AG08396 (cell line): ENCODE measurements around the gene RERG.
A peak's percentile ranks its signal among the peaks of the same experiment; 100 is the strongest.

ENCODE experiments used
- DNase-seq: peaks from one replicate; pipeline ENCODE4 v3.0.0; 2012; ENCODE audit warnings: low spot score, mixed read lengths

Gene RERG

DNA sequence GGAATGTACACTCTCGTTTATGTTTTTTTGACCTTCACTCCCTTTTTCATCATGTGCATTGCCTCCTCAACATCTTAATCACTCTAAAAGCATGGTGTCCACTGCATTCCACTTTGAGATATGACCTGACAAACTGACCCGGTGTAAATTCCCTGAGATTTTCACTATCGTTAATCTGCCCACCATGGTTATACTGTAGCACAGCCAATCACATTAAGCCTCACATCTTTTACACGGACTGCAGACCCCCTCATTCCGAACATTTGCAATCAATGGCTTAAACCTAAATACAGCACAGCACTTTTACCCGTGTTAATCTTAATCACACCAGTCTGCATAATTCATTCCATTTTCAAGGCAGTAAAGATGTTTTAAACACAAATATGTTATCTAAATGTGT is 2.4 kb downstream of the RERG start:
- no peak for DNase-seq

DNA sequence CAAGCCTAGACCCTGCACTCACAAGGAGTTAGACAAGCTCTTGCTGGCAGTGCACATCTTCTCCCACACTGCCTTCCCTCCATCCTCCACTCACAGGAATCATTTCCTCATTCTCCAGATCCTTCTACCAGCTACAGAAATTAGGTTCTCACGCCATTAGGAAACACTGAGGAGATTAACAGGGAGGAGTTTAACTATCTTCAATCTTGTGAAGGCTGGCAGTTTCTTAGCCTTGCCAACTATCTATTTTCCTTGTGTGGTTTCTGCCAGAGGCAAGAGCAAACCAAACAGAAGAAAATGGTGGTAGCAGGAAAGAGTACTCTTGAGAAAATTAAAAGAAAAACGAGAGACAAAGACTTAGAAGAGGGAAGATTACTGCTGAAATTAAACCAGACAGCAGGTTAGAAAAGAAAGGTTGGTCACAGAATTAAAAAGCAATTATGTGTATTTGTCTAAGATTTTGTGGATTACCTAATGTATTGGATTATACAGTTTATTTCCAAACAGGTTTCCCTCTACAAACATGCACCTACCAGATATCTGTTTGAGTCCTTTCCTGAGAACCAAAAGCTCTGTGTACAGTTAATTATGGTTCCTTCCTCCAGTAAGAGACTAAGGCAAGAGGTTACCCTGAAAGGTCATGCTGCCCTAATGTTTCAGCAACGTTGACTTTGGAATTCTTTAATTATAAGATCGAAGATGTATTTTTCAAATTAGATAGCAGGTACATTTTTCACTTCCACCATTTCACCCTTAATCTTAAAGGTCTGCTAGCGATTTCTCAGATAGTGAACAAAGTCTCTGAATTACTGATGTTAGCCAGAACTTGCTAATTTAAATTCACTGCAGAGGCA is 5.0 kb downstream of the RERG start:
- DNase-seq = no peak

DNA sequence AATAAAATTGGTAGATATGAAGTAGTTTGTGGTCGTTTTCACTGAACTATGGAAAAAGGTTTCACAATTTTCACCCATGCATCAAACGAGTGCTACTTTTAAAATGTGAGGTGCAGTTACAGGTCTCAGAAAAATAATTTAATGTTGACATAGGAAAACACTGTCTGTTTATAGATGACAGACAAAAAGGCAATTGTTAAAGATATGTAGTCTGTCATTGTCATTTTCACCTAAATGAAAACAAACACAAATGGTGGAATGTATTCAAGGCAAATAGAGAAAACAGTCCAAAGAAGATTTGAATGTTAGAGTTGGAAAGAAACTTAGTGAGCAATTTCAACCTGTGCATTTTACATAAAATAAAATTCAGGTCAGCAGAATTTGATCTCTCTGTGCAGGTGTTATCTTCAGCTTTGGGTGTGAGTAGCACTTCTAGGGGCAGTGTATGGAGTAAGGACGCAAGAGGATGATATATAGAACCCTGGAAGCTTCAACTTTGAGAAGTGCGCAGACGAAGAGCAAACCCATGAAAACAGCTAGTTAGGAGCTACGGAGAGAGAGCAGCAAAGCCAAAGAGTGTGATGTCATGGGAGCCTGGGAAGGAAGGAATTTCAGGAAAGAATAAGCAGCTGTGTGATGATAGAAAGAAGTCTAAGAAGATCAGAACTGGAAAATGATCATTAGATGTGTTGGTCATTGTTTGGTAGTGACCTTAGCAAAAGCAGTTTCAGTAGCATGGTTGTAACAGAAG is 6.2 kb downstream of the RERG start:
- DNase-seq = no peak

DNA sequence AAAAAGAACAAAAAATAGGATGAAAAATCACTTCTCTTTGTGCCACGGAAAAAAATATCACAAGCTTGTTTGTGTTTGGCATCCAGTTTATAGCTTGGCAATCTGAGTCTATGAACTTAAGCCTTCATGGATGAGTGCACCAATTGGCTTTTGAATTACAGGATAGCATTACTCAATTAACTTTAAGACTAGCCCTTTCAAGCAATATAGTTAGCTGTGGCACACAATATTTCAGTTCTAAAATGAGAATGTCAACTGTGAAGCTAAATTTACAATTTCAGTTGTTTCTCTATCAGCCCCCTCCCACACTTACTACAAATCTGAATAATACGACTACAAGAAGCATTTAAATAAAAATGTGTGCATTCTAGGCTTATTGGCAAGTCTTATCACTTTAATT is 8.3 kb downstream of the RERG start:
- no peak for DNase-seq

DNA sequence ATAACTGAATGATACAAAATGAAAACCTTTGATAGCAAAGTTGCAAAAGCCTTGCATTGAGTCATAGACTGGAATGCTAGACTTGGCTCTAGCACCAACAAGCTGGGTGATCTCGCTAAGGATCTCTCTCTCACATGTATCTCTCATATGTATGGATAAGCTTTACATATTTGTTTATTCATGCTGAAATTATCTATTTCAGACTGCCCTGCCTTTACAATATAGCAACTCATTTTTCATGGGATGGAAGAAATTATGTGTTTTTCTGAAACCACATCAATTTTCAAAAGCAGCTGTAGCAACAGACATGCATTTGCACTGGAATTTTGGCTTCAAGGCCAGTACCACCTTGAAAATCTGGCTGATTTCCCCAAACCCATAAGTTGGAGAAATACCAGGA is 11.4 kb downstream of the RERG start:
- DNase-seq = peak; percentile 29

DNA sequence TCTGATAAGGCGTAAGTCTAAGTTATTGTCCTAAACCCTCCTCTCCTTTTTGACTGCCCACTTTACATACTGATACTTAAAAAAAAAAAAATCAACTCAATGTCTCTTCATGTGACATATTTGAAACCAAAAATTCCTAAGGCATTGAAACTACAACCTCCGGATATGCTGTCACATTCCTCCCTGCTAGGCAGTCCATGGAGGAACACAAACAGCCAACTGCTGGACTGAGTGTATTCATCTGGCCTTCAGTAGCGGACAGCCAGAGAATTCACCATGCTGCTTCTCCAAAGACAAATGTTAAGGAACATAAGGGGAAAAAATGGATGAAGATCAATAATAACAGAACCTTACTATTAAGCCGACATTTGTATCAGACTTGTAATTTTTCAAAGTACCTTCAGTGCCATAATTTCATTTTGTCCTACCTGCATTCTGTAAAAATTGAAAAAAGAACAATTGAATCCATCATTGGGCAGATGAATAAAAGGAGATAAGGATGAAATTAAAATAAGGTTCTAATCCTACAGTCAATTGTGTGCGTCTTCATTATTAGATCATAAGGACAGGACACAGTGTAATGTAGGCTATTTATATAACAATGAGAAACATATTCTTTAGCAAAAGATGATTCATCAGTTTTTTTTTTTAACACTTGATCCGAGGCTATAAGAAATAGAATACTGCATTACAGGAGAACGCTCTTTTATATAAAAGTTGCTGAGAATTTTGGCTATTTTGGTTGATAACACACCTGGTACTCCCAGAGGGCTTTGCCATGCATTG is 12.2 kb downstream of the RERG start:
- peak; percentile 13 for DNase-seq

DNA sequence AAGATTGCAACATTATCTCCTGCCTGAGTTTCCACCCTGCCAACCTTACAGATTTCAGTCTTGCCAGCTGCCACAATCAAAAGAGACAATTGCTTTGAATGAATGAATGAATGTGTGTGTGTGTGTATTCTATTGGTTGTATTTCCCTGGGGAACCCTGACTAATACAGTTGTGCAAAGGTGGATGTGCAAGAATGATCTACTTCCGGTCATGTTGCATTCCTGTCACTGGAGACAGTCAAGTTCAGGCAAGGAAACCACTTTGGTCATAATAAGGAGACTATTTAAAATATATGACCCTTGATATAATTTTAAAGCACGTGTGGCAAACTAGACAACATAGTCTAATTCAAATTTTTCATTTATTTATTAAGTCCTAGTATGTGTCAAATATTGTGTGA is 13.1 kb downstream of the RERG start:
- DNase-seq = no peak

DNA sequence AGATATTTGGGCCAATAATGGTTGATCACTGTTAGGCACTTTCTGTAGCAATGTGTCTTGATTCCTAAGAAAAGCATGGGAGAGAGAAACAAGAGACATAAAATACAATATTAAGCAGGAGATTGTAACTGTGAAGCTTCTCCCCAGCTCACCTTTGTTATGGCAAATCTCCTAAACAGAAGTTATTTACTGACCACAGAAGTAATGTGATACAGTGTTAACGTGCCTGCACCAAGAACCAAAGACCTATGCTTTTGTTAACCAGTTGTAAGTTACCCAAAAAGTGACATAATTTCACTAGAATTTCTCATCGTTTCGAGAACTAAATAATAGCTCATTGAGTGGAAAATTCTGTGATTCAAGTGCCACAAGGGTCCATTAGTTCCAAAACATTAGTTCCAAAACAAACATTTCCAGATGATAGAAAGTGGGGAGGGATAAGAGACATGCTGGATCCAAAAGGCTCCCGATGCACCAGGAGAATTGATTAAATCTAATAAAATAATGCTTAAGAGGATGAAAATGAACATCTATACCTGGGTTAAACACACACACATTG is 14.3 kb downstream of the RERG start:
- no peak for DNase-seq

DNA sequence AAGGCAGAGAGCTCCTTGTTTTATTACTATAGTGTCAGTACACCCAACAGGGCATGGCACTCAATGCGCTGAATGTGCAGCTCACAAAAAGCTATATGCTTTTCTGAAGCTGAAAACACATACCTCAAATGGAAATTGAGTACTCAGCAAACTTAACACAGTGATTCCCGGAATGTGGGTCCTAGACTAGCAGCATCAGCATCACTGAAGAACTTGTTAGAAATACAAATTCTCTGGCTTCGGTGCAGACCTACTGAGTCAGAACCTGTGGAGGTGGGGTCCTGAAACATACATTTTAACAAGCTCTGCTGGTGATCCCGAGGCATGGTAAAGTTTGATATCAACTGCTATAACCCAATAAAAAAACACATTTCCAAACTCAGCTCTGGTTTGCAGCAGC is 14.9 kb downstream of the RERG start:
- no peak for DNase-seq

DNA sequence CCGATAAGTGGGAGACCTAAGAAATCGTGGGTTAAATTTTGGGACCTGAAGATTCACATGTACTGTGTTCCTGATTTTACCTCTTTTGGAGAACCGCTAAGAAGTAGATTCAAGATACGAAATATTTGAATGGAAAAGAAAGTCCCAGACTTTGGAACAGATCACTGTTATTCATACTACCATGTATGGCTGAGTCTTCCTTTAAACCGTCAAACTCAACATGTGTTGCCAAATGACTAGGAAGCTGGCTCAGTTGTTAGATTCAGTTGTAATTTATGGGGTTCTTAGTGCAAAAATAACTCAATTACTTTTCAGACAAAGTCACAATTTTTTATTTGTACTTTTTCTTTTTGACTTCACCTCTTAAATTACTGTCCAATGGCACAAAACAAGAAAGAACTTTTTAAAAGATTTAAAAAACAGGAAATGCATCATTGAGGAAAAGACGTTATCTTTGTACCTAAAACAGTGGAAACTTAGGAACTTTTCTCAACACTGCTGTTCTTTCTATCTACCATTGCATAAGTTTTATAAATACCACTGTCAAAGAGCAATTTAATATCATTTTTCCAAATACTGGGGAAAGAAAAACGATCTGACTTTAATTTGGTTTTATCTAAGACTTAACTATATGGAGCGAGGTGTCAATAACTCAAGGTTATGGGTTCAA is 15.7 kb downstream of the RERG start:
- no peak for DNase-seq

DNA sequence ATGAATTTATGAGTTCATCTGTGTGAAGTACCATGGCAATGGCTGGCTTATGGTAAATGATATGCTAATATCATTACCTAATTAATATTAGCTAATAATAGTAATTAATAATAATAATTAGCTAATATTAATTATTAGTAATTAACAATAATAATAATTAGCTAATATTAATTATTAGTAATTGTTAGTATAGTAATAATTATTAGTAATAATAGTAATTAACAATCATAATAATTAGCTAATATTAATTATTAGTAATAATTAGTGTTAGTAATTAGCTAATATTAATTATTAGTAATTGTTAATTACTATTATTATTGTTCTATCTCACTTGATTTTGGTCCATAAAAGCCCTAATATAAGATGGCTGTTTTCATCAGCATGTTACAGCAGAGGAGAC is 19.8 kb downstream of the RERG start:
- DNase-seq = no peak

DNA sequence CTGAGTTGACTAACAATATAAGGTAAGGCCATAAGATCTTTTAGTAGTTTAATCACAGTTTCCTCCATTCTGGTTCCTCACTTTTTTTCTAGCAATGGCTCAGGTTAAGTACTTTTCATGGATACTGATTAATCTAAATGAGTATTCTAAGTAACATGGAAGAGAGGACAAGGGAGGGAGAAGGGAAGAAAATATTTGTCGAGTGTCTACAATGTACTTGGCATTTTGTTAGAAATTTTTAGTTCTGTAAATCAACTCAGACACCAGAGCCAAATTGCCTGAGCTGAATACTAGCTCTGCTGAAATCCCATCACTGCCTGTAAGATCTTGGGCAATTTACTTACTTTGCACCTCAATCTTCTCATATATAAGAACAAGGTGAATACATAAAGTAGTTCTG is 20.2 kb downstream of the RERG start:
- DNase-seq = no peak

DNA sequence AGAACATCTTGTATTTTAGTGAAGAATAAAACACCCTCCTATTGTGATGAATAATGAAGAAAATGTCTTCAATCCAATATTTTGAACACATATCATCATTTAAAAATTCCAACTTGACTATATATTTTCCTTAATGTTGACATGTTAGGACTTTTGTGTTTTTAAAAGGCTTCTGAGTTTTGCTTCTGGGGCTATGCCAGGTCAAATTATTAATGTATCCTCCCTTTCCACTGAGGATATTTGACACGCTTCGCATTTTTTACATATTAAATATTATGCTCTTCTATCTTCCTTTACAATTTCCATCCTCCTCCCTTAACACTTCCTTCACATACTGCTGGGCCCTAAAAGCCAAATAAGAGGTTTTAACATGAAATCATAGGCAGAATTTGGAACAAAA is 20.6 kb downstream of the RERG start:
- no peak for DNase-seq

DNA sequence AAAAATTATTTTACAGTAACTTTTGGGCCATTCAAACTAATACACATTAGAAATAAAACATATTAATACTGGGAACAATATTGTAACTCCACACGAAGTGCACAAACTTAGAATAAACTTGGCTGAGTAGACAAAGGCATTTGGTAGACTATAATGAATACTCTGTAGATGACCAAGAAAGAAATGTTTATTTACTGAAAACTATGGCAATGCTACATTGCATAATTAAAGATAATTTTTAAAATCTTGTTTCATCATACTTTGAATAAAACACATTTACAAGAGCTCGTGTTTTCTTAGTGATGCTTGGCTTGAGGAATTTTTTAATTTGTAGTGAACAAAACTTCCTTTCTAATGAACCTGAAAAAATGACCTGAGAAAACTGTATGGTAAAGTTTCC is 21.3 kb downstream of the RERG start:
- DNase-seq = no peak

DNA sequence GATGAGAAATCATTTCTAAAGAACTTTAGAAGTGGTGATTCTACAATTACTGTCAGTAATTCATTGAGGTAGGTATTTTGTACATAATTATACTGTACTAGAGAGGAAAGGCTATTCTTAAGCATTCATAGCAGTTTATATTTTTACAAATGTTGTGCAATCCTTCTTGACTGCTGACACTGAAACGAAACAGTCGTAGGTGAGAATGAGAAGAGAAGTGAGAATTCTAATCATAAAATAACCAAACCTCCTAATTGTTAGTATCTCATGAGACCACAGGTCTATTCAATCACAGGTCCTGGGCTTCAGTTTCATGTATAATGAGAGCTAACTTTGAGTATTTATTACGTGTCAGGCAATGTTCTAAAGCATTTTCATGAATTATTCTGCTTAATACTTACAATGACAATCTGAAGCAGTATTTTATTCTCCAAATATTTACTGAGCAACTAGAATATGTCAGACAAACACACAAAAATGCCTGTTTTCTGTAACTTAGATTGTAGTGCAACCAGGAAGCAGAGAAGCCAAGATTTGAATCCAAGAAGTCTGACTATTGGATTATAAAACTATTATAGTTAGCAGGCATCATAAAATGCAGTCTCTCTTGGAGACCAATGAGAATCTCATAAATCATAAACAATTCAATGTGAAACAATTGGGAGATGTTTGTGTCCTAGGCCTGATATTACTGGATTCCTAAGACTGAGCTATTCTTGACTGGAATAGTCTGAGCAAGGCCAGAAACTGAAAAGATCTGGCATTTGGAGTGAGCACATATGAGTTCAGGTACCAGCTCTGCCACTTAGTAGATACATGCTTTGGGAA is 24.3 kb downstream of the RERG start:
- DNase-seq = no peak

DNA sequence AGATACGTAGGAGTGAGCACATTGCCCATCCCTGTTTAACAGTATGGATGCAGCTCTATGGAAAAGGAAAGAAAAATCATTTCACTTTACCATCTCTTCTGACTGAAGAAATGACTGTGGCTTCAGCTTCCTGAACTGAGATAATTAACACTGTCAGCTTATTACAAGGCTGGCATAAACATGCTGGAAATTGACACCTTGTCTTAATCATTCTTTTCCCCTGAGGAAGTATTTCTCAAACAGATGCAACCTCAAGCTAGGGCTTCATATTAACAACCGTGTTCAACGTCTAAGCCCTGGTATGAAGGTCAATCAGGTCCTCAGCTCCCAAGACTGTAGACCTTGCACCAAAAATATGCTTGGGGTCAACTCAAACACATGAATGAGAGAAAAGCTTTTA is 25.0 kb downstream of the RERG start:
- DNase-seq = no peak

DNA sequence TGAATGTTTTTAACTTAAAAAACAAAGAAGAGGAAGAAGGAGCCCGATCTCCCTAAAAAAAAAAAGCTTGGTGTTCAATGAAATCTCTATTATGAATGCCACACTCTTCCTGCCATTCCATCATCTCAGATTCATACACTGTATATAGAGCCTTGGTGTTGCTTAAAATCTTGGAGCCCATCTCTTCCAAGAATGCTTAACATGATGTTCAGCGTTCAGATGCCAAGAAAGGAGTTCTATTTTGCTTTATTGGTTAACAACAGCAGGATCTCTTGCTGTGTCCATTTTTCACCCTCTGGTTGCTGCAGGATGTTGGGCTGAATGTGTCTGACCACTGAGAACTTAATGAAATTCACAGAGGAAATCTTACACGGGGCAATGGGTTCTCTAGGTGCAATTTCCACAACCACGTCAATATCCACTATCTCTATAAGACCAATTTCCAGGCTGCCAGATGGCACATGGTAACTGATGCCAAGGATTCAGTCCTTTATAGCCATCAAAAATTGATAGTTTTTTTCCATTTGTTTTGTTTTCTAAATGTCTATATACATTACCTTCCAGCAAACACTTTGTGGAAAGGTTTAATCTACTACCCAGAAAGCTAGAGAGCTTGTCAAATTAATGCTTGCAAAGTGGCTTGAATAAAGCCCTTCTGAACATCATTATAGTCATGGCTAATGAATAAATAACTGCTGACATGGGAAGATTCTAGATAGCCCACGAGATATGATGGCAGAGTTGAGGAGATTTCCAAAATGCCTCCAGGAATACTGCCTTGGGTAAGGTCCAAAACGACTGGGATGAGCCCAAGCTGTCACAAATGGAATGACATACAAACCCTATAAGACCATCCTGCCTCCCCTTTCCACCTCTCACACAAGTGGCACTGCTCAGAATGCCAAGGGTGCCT is 26.5 kb downstream of the RERG start:
- no peak for DNase-seq

DNA sequence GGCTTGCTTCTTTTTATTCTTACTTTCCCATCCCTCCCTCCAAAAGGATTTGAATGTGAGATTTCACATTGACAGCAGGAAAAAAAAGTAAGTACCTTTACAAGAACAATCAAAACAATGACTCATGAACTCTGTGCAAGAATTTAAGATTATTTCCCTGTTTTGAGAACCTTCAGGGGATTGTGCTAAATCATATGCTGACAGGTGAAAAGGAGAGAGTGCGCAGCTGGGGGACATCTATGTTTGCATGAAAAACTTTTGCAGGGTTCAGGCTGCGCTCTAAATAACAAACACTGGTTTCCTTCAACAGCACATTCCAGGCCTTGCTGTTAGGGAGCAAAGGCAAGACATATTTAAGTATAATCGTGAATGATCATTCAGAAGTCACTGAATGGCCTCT is 27.3 kb downstream of the RERG start:
- DNase-seq = no peak

DNA sequence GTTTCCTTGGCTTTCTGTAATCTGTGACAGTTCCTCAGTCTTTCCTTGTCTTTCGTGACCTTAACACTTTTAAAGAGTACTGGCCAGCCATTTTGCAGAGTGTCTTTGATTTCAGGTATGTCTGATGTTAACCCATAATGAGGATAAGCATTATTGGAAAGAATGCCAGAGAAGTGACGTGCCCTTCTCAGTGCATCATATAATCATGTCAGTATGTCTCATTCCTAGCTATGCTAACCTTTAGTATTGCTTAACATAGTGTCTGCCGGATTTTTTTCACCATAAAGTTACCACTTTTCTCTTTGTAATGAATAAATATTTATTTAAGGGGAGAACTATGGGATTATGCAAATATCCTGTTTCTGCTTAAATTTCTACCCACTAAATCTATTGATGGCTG is 28.5 kb downstream of the RERG start:
- DNase-seq = no peak

DNA sequence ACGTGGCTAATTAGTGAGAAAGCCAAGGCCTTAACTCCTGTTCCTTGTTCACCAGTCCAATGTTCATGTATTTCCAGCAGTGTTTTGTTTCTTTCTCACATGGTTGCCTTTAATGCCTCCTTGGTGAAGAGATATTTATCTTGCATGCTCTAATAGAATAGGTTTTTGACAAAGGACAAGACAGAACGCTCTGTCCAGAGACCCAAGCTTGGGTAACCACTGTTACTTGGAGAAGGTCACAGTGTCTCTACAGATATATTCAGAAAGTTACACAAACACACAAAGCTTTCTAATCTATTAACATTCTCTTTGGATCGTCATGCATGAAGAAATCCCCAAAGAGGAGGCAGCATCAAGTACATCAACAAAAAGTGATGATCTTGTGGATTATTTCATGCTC is 33.1 kb downstream of the RERG start:
- DNase-seq = no peak
